GM13976 (cell line): ENCODE data around the gene CCNC.

Experiments used
- DNase-seq: peaks from one replicate; pipeline ENCODE4 v3.0.0; 2012; ENCODE audit warnings: low spot score
- in situ Hi-C: fragments of 300-500 bp; cut with MboI; formaldehyde crosslinking; loops from one replicate; pipeline ENCODE4 v1.12.0; 2022; ENCODE audit warnings: low sequenced_read_pairs, mixed read lengths, inconsistent platforms; ENCODE audit not compliant: unreplicated experiment
- TF ChIP-seq, protein P1 (sequence below): IDR thresholded peaks from 2 replicates; pipeline ENCODE4 v1.5.1; 2012; ENCODE audit warnings: borderline replicate concordance, mild to moderate bottlenecking; ENCODE audit not compliant: insufficient read depth; ENCODE audit errors: extremely low read depth, missing control alignments, control extremely low read depth

CCNC gene

DNA sequence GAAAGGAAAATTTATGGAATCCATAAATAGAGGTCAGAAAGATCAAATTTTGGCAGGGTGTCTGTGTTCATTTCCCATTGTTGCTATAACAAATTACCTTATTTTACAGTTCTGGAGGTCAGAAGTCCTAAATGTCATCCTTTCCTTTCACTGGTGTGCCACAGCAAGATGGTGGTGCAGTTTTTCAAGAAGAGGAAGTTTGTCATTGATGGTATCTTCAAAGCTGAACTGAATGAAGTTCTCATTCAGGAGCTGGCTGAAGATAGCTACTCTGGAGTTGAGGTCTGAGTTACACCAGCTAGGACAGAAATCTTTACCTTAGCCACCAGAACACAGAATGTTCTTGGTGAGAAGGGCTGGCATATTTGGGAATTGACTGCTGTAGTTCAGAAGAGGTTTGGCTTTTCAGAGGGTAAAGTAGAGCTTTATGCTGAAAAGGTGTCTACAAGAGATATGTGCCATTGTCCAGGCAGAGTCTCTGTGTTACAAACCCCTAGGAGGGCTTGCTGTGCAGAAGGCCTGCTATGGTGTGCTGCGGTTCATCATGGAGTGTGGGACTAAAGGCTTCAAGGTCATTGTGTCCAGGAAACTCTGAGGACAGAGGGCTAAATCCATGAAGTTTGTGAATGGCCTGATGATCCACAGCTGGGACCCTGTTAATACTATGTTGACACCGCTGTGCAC lies 7.2 kb upstream of the CCNC start:
- no peak for DNase-seq
- in situ Hi-C loops = no loop called here
- TF ChIP-seq, protein P1, sequence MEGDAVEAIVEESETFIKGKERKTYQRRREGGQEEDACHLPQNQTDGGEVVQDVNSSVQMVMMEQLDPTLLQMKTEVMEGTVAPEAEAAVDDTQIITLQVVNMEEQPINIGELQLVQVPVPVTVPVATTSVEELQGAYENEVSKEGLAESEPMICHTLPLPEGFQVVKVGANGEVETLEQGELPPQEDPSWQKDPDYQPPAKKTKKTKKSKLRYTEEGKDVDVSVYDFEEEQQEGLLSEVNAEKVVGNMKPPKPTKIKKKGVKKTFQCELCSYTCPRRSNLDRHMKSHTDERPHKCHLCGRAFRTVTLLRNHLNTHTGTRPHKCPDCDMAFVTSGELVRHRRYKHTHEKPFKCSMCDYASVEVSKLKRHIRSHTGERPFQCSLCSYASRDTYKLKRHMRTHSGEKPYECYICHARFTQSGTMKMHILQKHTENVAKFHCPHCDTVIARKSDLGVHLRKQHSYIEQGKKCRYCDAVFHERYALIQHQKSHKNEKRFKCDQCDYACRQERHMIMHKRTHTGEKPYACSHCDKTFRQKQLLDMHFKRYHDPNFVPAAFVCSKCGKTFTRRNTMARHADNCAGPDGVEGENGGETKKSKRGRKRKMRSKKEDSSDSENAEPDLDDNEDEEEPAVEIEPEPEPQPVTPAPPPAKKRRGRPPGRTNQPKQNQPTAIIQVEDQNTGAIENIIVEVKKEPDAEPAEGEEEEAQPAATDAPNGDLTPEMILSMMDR = no peak

DNA sequence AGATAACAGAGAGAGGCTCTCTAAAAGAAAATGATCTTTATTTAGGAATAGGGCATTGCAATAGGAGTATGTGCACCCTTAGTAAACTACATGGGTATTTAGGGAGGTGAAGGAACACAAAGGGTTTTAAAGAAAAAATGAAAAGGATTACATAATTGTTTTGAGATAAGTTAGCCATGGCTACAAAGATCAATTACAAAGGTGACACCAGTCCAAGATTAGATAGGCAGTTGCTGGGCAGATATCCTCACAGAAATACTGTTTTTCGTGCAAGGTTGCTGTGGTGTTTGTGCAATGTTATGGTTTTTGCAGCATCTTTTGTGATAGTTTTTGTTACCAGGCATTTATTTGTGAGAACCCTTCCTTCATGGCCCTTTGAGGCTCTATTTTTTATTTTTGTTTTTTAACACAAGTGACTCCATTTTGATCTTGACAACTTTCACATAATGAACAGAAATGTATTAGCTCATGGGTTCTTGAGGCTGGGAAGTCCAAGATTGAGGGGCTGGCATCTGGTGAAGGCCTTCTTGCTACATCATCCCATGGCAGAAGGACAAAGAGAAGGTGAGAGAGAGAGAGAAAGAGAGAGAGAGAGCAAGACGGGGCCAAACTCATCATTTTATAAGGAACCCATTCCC lies 5.6 kb upstream of the CCNC start:
- TF ChIP-seq, protein P1 = no peak
- in situ Hi-C loops = no loop called here
- DNase-seq = no peak

DNA sequence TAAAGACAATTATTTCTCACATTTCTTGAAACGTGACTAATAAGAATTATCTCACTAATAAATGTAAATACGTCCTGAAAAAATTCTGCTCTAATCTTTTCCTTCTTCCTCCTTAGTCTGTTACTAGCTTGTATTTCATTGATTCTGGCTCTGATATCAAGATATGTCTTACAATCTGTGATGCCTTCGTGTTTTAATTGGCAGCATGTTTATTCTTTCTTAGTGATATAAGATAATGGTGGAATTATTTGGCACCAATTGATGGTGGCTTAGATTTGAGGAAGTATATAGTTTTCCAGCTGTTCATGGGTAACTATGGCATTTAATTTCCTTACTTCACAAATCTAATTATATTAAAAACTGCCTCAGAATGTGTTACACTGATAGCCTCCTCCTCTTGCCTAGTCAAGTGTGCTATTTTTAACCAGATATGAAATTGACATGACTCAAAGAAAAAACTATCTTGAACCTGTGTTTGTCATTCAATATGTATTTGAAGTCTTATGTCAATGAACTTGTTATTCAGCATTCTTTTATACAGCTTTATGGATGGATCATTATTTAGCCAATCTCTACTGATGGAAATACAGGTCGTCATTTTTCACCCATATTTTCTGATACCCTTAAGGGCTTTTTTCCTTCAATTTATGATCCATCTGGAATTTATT lies 5.3 kb downstream of the CCNC start:
- no peak for DNase-seq
- TF ChIP-seq, protein P1 = no peak
- in situ Hi-C loops = no loop called here

DNA sequence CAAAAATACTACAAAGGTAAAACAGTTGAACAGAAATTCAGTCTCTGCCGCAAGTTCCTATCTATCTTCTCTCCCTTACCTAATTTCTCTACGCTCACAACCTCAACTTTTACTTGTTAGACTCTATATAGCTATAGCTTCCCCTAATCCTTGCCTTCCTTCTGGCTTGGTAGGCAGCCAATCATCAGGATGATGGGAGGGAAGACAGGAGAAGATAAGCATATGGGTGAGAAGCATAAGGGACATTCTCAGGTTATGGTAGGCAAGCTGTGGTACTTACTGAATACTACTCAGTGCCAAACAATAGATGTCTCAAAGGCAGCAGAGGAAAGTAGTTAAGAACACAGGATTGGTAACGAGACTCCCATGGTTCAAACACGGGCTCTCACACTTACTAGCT lies 7.8 kb downstream of the CCNC start:
- TF ChIP-seq, protein P1 = no peak
- DNase-seq = no peak
- in situ Hi-C loops = no loop called here

DNA sequence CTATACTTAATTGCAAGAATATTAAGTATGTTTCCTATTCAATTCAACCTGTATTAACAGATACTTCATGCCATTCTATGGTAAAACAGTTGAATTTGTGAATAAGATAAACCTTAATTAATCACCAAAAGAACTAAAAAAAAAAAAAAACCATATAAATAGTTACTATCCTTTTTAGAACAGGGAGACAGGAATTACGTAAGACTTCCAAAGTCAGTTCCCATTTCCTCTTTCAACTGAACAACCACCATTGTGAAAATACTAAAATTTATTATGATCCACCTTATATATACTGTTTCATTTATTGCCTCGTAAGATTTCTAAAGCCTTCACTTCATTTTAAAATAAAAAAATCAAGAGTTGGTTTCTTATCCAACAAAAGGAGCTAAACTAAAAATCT lies 9.4 kb downstream of the CCNC start:
- in situ Hi-C loops = no loop called here
- TF ChIP-seq, protein P1 = no peak
- DNase-seq = no peak

DNA sequence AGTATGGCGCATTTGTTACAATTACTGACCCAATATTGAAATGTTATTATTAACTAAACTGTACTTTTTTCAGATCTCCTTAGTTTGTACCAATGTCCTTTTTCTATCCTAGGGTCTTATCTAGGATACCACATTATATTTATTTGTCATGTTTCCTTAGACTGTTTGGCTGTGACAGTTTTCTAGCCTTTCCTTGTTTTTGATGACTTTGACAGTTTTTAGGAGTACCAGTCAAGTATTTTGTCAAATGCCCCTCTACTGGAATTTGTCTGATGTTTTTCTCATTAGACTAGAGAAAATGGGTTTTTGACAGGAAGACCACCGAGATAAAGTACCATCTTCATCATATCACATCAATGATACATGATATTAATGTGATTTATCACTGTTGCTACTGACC lies 14.6 kb downstream of the CCNC start:
- DNase-seq = no peak
- TF ChIP-seq, protein P1 = no peak
- in situ Hi-C loops = no loop called here
